SIG-M5 (cell line): Measurements from ENCODE around the gene POLR2C.
"Not testable (repeated sequence)": the region's sequence is repeated elsewhere in the genome, so short reads cannot be mapped to it uniquely, and the experiment has no call there.

Experiments
- DNase-seq: peaks from one replicate; lab custom pipeline; 2025; lab: John Stamatoyannopoulos, UW

Gene POLR2C

DNA sequence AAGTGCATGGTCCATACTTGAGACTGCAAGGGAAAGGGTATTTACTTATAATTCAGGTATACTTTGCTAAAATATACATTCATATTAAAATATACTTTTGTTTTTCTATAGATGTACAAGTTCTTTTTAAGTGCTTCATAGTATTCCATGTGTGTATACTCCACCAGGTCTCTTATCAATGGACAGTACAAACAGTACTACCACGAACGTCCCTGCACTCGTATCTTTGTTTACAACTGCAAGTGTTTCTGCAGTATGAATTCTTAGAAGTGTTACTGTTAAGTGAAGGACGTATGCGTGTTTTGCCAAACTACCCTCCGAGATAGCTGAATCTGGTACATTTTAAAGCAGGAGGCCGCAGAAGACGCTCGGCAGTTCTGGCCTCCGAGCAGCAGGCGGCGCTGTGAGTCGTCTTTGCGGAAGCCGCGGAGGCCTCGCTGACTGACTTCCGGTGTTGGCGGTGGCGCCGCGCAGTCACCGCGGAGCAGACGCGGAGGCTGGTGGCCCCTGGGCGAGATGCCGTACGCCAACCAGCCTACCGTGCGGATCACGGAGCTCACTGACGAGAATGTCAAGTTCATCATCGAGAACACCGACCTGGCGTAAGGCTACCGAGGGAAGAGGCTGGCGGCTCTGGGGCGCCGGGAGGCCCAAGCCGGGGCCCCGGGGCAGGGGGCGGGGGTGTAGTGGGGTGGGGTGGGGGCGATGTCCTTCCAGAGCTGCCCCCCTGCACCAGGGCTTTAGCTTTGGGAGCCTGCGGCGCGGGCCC is at the start of gene POLR2C:
Gene POLR2C (plus strand): TSS at position 471 of the 769 bp plus-strand sequence. CDS start 46 bp downstream, at position 517.
- peak; percentile 38 for DNase-seq

DNA sequence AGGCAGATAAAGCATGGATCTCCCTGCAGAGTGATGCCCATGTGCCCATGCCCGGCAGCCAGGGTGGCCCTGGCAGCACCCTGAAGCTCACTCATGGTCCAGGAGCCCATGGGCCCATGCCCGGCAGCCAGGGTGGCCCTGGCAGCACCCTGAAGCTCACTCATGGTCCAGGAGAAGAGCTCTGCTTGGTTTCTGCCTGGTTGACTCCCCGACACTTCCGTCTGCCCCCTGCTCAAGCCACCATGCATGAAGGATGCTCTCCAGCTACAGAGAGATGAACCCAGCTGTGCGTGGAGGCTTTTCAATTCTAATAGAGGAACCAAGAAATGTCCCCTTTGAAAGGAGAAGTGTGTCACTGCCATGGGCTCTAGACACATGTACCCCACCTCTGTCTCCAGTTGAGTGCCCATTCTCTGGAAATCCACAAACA is 49.2 kb upstream of the POLR2C start:
- no peak for DNase-seq

DNA sequence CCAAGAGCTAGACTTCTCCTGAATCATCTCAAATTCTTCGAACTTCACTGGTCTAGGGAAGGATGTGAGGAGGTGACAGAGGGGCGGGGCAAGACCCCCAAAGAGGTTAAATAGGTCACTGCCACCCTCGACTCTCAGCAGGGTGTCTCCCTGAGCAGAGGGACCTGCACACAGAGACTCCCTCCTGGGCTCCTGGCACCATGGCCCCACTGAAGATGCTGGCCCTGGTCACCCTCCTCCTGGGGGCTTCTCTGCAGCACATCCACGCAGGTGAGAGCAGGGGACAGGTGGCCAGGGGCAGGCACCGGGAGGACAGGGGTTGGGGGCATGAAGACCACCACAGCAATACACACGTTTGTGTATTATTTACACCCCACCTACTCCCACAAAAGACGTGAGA is 48.7 kb upstream of the POLR2C start:
- no peak for DNase-seq

DNA sequence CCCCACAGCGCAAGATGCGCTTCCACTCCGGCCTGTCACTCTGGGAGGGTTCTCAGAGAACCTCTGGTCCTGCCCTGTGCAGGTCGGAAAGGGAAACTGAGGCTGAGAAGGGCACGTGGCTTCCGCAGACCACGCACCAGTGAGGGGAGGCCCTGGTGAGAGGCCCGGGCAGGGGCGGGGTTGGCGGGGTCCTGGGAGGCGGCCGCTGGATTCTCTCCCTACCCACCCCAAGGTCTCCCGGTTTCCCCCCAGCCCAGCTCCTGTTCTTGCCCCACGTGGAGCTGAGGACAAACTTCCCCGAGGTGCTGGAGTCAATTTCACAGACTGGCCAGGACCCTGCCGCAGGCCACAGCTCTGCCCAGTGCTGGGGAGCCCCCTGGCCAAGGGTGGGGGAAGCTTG is 46.4 kb upstream of the POLR2C start:
- DNase-seq = no peak

DNA sequence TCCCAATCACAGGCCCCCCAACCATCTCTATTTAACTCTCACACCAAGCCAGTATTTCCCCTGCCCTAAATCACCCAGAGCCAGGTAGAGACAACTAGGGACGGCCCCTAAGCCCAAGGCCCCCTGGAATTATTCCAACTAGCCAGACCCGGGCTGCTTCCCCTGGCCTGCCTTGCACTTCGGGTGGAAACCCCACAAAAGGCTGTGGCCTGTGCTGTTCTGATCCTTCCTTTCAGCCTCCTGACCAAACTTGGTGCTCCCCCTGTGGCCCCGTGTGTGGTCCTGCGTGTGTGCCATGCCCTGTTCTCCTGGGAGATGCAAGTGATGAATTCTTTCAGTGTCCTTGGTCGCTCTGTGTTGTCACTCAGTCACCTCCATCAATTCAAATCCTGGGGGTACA is 43.0 kb upstream of the POLR2C start:
- no peak for DNase-seq

DNA sequence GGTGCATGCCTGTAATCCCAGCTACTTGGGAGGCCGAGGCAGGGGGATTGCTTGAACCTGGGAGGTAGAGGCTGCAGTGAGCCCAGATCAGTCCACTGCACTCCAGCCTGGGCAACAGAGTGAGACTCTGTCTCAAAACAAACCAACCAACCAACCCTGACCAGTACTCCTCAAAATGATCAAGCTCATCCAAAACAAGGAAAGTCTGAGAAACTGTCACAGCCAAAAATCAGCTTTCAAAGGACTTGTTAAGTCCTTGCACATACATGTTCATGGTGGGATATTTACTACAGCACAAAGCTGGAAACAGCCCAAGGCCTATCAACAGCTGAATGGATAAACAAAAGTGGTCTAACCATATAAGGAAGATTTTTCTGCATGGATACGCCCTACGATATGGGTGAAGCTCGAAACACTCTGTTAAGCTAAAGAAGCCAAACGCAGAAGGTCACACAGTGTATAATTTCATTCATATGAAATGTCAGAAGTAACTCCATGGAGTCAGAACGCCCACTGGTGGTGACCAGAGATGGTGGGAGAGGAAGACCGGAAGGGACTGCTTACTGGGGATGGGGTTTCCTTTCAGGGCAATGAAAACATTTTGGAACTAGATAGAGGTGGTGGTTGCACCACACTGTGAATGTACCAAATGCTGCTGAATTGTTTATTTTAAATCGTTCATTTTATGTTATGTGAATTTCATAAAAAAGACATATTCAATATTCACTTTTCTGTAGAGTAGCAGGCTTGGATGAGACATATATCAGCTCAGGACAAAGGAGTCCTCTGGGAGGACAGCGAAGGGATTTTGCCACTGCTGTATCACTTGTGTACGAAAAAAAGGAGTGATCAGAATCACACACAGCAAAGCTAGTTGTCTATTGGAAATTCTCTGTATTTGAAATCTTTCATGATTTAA is 40.2 kb upstream of the POLR2C start:
- DNase-seq = no peak

DNA sequence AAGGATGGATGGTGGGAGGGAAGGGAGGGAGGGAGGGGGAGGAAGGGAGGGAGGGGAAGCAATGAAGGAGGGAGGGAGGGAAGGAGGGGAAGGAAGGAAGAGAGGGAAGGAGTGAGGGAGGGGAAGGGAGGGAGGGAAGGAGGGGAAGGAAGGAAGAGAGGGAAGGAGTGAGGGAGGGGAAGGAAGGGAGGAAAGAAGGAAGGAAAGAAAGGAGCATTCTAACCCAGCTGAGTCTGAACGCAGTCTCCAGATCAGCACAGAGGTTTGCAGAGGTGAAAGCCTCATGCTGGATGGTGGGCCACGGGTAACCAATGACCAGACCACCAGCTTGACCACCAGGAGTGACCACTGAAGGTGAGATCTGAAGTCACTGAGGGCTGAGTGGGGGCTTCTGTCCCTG is 39.3 kb upstream of the POLR2C start:
- DNase-seq = no peak

DNA sequence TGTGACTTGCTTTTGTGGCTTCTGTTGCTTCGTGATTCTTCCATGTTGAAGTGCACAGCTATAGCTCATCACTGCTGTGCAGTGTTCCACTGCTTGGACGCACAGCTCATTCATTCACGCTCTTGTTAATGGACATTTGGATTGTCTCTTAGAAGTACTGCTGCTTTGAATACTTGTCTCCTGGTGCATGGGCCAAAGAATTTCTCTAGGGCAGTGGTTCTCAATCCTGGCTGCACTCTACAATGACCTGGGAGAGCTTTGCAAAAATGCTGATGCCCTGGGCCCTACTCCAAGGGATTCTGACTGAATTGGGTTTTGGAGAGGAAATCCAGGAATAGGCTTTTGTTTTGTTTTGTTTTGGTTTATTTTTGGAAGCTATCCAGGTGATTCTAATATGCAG is 37.9 kb upstream of the POLR2C start:
- no peak for DNase-seq

DNA sequence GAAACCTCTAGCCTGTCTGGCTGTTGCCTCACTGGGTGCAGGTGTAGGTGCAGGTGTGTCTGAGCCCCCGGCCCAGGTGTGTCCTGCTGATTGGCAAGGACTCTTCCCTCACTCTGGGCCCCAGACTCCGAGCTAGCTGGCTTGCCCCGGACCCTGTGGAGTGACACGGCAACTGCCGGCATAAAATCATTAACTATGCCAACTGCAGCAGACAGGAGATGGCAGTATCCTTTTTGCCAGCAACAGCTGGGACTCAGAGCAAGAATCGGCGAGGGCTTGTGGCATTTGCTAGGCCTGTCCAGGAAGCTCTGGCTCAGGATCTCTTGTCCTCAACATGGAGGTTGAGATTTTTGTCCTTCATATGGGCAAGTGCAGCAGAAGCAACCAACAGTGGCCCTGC is 36.1 kb upstream of the POLR2C start:
- DNase-seq = no peak

DNA sequence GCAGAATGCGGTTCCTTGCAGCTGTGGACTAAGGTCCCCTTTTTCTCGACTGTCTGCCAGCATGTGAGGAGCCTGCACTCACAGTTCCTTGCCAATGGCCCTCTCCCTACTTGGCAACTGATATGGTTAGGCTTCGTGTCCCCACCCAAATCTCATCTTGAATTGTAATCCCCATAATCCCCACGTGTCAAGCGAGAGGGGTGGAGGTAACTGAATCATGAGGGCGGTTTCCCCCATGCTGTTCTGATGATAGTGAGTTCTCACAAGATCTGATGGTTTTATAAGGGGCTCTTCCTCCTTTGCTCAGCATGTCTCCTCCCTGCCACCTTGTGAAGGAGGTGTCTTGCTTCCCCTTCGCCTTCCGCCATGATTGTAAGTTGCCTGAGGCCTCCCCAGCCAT is 35.2 kb upstream of the POLR2C start:
- no peak for DNase-seq

DNA sequence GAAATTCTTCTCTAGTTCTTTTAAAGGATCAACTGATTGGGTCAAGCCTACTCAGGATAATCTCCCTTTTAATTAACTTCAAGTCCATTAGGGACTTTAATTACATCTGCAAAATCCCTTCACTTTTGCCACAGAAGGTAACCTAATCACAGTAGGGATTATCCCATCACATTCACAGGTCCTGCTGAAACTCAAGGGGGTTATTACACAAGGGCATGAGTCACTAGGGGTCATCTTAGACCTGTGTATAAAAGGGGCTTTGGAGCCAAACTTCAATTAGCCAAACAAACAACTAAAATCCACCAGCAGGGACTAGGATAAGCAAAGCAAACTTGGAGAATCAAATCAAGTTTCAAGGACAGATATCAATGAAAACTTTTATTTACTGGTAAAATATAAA is 34.7 kb upstream of the POLR2C start:
- DNase-seq = no peak

DNA sequence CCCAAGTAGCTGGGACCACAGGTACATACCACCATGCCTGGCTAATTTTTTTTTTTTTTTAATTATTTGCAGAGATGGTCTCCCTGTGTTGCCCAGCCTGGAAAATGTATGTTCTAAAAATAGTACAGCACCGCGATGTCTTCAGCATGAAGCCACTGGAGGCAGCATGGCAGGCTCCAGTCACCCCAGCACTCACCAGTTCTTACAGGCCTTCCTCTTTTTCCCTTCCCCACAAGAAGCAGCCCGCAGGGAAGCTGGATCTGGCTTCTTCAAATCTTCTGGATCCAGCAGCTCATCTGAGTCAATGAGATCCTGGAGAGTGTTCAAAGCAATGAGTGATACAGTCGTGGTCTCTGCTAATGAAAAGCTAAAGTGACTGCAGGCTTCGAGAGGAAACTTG is 31.5 kb upstream of the POLR2C start:
- no peak for DNase-seq

DNA sequence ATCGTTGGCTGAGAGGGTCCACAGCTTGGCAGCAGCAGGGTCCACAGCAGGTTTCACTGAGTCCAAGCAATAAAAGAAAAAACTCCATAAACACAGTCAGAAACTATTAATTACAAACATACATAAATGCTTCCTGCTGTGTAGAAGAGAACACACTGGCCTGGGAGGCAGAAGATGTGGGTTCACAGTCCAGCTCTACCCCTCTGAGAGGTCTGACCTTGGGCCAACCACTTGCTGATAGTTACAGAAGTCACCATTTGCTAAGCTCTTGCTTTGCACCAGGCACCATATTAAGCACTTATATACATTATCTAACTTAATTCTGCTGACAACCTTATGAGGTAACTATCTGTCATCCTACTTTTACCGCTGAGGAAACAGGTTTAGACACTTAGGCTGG is 30.0 kb upstream of the POLR2C start:
- DNase-seq = no peak

DNA sequence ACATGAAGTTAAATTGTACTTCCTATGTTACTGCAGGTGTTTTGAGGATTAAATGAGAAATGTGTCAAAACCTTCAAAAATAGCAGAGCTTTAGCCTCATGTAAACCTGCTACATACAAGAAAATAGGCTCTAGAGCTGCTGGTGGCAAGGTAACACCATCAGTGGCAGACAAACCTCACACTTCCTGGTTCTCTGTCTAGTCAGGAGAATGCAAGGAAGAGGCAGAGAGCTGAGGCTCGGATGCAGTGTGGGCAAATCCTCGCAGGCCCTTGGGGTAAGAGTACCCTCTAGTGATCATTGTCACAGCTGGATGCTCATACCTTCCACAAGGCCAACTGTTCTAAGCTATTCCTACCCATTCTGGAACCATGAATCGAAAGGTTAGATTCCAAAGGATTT is 29.5 kb upstream of the POLR2C start:
- DNase-seq = no peak

DNA sequence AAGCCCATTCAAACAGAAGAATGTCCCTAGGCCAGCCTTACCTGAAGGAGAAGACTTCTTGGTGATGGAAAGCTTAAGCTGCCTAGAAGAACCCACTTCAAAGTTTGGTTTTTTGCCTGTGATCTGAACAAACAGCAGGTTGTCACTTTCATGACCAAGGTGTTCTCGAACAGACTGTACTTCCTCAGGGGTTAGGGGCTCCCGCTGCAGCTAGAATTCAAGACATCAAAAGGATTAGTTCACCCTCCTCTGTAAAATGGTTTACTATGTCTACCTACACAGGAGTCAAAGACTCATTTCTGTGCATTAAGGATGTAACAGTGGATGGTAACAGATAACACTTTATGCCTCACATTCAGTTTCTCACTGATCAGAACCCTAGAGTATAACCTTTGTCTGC is 28.5 kb upstream of the POLR2C start:
- no peak for DNase-seq

DNA sequence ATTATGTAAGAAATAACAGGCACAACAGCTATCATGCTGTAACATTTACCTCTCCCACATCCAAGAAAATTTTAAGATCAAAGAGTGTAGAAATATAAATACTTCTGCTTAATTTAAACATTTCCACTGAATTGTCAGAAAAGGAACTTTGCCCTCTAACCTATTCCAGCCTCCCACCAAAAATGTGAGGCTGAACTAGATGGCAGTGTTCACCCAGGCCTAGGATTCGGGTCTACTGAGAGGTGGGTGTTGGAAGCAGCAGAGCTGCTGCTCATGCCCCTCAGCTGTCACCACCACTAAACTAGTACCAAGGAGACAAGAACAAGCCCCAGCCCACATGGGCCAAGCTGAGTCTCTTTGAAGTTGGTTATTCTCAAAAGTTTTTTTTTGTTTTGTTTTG is 26.6 kb upstream of the POLR2C start:
- no peak for DNase-seq

DNA sequence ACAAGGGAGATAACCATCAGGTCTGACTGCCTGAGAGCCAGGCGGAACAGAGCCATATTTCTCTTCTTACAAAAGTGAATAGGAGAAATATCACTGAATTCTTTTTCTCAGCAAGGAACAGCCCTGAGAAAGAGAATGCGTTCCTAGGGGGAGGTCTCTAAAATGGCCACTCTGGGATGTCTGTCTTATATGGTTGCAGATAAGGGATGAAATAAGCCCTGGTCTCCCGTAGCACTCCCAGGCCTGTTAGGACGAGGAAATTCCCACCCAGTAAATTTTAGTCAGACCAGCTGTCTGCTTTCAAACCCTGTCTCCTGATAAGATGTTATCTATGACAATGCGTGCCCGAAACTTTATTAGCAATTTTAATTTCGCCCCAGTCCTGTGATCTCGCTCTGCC is 22.5 kb upstream of the POLR2C start:
- not testable (repeated sequence) for DNase-seq

DNA sequence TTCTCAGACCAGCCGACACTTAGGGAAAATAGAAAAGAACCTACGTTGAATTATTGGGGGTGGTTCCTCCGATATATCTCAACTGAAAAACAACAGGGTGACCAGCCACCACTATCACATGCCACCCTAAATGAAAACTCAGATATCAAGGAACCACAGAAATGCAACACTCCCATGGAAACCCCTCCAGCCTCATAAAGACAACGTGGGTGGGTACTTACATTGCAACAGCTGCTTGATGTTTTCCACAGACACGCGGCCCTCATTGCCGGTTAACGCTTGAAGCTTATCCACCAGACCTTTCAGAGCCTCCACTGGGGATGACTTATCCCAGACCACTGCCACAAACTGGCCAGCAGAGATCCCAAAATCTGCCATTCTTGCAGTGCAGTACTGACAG is 21.9 kb upstream of the POLR2C start:
- not testable (repeated sequence) for DNase-seq

DNA sequence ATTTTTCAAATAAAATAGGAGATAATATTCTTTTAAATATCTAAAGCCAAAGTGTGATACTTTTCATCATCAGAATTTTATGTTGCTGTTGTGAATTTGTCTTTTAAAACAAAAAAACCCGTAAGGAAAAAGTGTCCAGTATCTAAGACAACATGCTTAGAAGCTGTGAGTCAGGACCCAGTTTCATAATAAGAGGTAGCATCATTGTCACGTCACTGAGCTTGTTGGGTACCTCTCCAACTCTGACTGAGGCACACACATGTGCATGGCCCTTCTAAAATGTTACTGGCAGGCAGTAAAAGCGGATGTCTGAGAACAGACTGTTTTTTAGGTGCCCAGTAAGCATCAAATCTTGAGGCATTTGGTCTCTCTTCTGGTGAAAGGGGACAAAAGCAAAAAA is 17.8 kb upstream of the POLR2C start:
- no peak for DNase-seq

DNA sequence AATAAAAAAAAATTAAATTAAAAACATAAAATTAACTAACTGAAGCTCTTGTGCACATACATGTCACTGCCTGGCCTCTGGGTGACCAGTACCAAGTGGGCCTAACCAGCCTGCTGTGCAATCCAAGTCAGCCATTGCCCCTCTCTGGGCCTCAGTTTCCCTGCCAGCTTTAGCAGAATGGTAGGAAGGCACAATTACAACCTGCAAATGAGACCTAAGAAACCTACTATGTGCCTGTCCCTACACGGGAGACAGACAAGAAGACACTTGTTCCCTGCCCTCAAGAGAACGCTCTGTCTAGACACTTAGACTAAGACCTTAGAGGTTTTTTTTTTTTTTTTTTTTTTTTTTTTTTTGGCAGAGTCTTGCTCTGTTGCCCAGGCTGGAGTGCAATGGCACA is 17.0 kb upstream of the POLR2C start:
- no peak for DNase-seq

DNA sequence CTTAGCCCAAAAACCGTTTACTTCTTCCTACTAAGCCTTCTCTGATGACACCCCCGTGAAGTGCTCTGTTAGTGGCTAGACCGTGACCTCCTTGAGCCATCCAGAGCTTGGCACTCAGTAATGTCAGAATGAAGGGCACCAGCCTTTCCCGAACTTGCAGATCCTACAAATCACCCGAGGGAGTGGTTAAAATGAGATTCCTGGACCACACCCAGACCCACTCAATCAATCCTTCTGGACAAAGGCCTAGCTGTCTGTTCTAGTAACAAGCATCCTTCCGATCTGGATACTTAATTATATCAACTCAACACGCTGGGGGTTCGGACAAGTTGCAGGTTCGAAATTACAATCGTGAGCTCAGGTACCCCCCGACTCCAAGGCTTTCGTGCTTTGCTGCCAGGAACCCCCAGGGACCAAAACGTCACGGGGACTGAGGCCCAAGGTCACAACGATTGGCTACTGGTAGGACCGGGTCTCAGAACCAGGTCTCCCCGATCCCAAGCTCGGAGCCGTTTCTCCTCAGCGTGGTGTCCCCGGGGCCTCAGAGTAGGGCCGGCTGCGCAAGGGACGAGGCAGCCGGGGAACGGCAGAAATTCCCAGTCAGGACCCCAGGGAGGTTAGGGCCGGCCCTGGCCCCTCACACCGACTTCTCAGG is 15.8 kb upstream of the POLR2C start:
- no peak for DNase-seq

DNA sequence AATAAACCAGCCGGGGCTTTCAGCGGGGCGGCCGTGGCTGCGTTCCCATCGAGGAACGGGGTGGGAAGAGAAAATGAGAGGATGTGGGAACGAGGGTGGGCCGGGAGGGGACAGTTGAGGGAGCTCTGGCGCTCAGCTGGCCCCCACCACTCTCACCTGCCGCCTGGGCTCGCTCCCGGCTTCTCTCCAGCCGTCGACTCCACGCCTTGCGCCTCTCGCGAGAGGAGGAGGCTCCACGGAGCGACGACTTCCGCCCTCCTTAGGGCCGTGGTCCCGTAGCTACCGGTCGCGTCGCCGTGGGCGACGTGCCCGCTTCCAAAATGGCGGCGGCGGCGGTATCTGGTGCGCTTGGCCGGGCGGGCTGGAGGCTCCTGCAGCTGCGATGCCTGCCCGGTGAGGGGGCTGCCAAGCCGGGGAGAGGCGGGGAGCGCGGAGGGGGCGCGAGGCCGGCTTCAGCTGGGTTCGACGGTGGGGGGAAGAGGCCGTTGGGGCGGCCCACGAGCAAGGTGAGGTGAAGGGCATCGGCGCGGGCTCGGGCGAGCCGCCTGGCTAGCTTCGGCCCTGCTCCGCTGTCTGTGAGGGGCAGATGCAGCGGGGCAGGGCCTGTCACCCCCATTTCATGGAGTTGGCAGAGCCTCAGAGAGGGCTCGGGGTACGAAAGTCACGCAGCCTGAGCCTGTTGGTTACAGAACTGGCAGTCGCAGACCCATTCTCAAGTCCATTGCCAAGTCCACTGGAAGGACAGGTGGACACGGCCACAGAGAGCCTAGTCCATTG is 15.1 kb upstream of the POLR2C start, which contains the start of the genes CIAPIN1 and COQ9:
Gene CIAPIN1 (minus strand): TSS at position 200 of the 777 bp plus-strand sequence. CDS start 6,457 bp downstream, outside the sequence.
Gene COQ9 (plus strand): TSS at position 294 of the 777 bp plus-strand sequence. CDS start 27 bp downstream, at position 321.
- DNase-seq = peak; percentile 29
